ENCODE data around the gene EPHA10. TPM values are rescaled to one million over a fixed set of nuclear protein-coding genes. Genes with fewer than 3 reads are reported as not detected.

EPHA10 gene
- total and polyA plus RNA-seq, 3 donors from 2014 or later = 55.3 to 71.7 (median 64.2) TPM

GRCh38 chr1:37809942-37810341 lies 45.0 kb upstream of the EPHA10 start:
- 20 to 30% methylated on average over 2 of the region's 2 CpGs for WGBS, 2 donors
- Histone ChIP-seq H3K4me1 (peaks cover 42% of the 10 kb centered on the region), H3K27me3 (no peaks in the 10 kb centered on the region), H3K4me3 (no peak overlapping the region), H3K9me3 (no peaks in the 10 kb centered on the region), H3K36me3 (ENCODE audit: low read depth, missing control alignments) (no peaks in the 10 kb centered on the region), H3K27ac (peak overlapping the region in 1 of 2 donors; percentile 98)
- intact Hi-C loops (cut with DNase I; ENCODE audit: low total_unique reads) = no loop called here
- TF ChIP-seq CTCF (IDR thresholded peaks at IDR 0.05) (no peak), POLR2A (IDR thresholded peaks at IDR 0.05) (no peak)
- no peak for DNase-seq

GRCh38 chr1:37808369-37809319 lies 43.7 kb upstream of the EPHA10 start:
- intact Hi-C loops (cut with DNase I; ENCODE audit: low total_unique reads) = no loop called here
- WGBS, 2 donors = 1 to 4% methylated on average over 9 to 54 of the region's 54 CpGs
- H3K4me3 ChIP-seq = peak overlapping the region; percentile 86 to 93
- no peaks in the 10 kb centered on the region for H3K27me3 ChIP-seq
- H3K9me3 ChIP-seq = no peaks in the 10 kb centered on the region
- peak overlapping the region; percentile 92 to 98 for H3K27ac ChIP-seq
- peak; percentile 87 for DNase-seq
- H3K36me3 ChIP-seq (ENCODE audit: low read depth, missing control alignments) = no peaks in the 10 kb centered on the region
- H3K4me1 ChIP-seq = peaks cover 42% of the 10 kb centered on the region
- TF ChIP-seq CTCF (IDR thresholded peaks at IDR 0.05) = no peak
- TF ChIP-seq POLR2A (IDR thresholded peaks at IDR 0.05) = no peak

GRCh38 chr1:37807555-37808368 lies 42.8 kb upstream of the EPHA10 start, which contains the start of the genes C1orf122 and YRDC:
Gene C1orf122 (plus strand): TSS chr1:37807790. CDS start chr1:37808405, 615 bp downstream.
Gene YRDC (minus strand): TSS chr1:37808208. CDS start chr1:37808180, 28 bp downstream.
- H3K27ac ChIP-seq = peak within 1 kb of the TSS; percentile 92 to 98
- 0 to 1% methylated on average over 25 to 63 of the region's 95 CpGs for WGBS, 2 donors
- H3K27me3 ChIP-seq = no peaks in the 10 kb centered on the region
- H3K4me3 ChIP-seq = peak within 1 kb of the TSS; percentile 86 to 93
- H3K4me1 ChIP-seq = peaks cover 42% of the 10 kb centered on the region
- H3K36me3 ChIP-seq (ENCODE audit: low read depth, missing control alignments) = no peaks in the 10 kb centered on the region
- no peaks in the 10 kb centered on the region for H3K9me3 ChIP-seq
- DNase-seq = peak; percentile 97
- TF ChIP-seq POLR2A (IDR thresholded peaks at IDR 0.05) (peak; percentile 39), CTCF (IDR thresholded peaks at IDR 0.05) (no peak)
- intact Hi-C loops (cut with DNase I; ENCODE audit: low total_unique reads) = no loop called here

- H3K27me3 ChIP-seq = no peaks in the 10 kb centered on the region
These were observed 42.3 kb upstream of the EPHA10 start for GRCh38 chr1:37807220-37807554.

More at GRCh38 chr1:37807220-37807554, 42.3 kb upstream of the EPHA10 start:
- TF ChIP-seq CTCF (IDR thresholded peaks at IDR 0.05) (no peak), POLR2A (IDR thresholded peaks at IDR 0.05) (no peak)
- Histone ChIP-seq H3K27ac (peak overlapping the region; percentile 48 to 98), H3K4me1 (peaks cover 42% of the 10 kb centered on the region), H3K4me3 (peak overlapping the region; percentile 86 to 93), H3K36me3 (ENCODE audit: low read depth, missing control alignments) (no peaks in the 10 kb centered on the region), H3K9me3 (no peaks in the 10 kb centered on the region)
- no peak for DNase-seq
- intact Hi-C loops (cut with DNase I; ENCODE audit: low total_unique reads) = no loop called here
- WGBS, 2 donors = 6 to 7% methylated on average over 9 of the region's 9 CpGs

All from testis (tissue), 3 donors.